Mucosa of descending colon (tissue), 3 donors: ENCODE measurements around the gene CPLX1. TPM values are rescaled to one million over a fixed set of nuclear protein-coding genes. Genes with fewer than 3 reads are reported as not detected.

Source experiments
- ATAC-seq: fragments of 200-7000 bp; cut with Tn5 transposase; one replicate; pipeline ENCODE4 v1.9.1; 2020; ENCODE audit warnings: mild to moderate bottlenecking, moderate library complexity
- DNase-seq, 3 donors: peaks; one replicate each; pipeline ENCODE4 v3.0.0-alpha.2; 2020
- H3K36me3 ChIP-seq: fragments of 200-600 bp; one replicate; pipeline ENCODE4 v1.8.0; 2021; ENCODE audit warnings: low read depth, mild to moderate bottlenecking
- H3K4me1 ChIP-seq: fragments of 200-600 bp; one replicate; pipeline ENCODE4 v1.8.0; 2021; ENCODE audit warnings: low read depth, mild to moderate bottlenecking
- H3K4me3 ChIP-seq: fragments of 200-600 bp; one replicate; pipeline ENCODE4 v1.8.0; 2021; ENCODE audit warnings: mild to moderate bottlenecking
- H3K9me3 ChIP-seq: fragments of 200-600 bp; one replicate; pipeline ENCODE4 v1.8.0; 2021; ENCODE audit warnings: mild to moderate bottlenecking
- CTCF ChIP-seq: fragments of 200-600 bp; IDR thresholded peaks from one replicate; pipeline ENCODE4 v1.8.0; 2022; ENCODE audit warnings: antibody characterized with exemption, mild to moderate bottlenecking
- intact Hi-C, 2 donors: fragments of 100-400 bp; cut with DNase I in 1 of 2; cut with micrococcal nuclease in 1 of 2; formaldehyde crosslinking; loops; one replicate each; pipeline versions ENCODE4 v1.11.0 to v1.11.1; 2022; cut with DNase I, micrococcal nuclease
- total RNA-seq, 3 donors: library from RNA; stranded (reverse); fragmentation: NEBNext Ultra II Directional in 2 of 3; extraction: Animal tissue kit (Norgen Biotek cat#: 25700) in 2 of 3; gene quantifications; one replicate each; pipeline versions ENCODE4 v1.2.1 to v1.2.4, GENCODE V29; 2021 to 2023
- donor health status: DM: no; HTN: no; CAD: no; lungs with moderate emphysema.
- donor health status: DM: no; HTN: no; CAD: no.
- donor health status: DM: no; HTN: yes; CAD: no.

The CPLX1 gene
- total RNA-seq, 3 donors from 2014 or later: 1.9 to 3.4 (median 2.7) TPM

GRCh38 chr4:835148-836002, 9.4 kb upstream of the CPLX1 start:
- no peaks in the 10 kb centered on the region for H3K4me1 ChIP-seq
- no peak for TF ChIP-seq CTCF
- DNase-seq (peak; percentile 44 to 72 (median 45)), ATAC-seq (peak; percentile 82)
- H3K4me3 ChIP-seq: no peak overlapping the region
- intact Hi-C loops: no loop called here
- peaks cover 11% of the 10 kb centered on the region for H3K9me3 ChIP-seq
- no peaks in the 10 kb centered on the region for H3K36me3 ChIP-seq

GRCh38 chr4:834368-835147, 8.6 kb upstream of the CPLX1 start:
- no peaks in the 10 kb centered on the region for H3K36me3 ChIP-seq
- intact Hi-C loops: no loop called here
- H3K4me1 ChIP-seq: no peaks in the 10 kb centered on the region
- no peak overlapping the region for H3K4me3 ChIP-seq
- ATAC-seq (no peak), DNase-seq (no peak)
- TF ChIP-seq CTCF: no peak
- H3K9me3 ChIP-seq: peaks cover 11% of the 10 kb centered on the region

- Histone ChIP-seq H3K4me3 (no peak overlapping the region), H3K4me1 (no peaks in the 10 kb centered on the region), H3K36me3 (no peaks in the 10 kb centered on the region), H3K9me3 (peaks cover 11% of the 10 kb centered on the region)
- no peak for ATAC-seq
- no peak for TF ChIP-seq CTCF
- intact Hi-C loops: no loop called here
- no peak for DNase-seq
Observed at GRCh38 chr4:833731-834367, 7.9 kb upstream of the CPLX1 start.

GRCh38 chr4:833156-833555, 7.2 kb upstream of the CPLX1 start:
- peaks cover 7% of the 10 kb centered on the region for H3K9me3 ChIP-seq
- H3K4me1 ChIP-seq: no peaks in the 10 kb centered on the region
- H3K4me3 ChIP-seq: no peak overlapping the region
- no peak for TF ChIP-seq CTCF
- intact Hi-C loops: no loop called here
- ATAC-seq (no peak), DNase-seq (no peak)
- no peaks in the 10 kb centered on the region for H3K36me3 ChIP-seq

- peaks cover 1% of the 10 kb centered on the region for H3K9me3 ChIP-seq
- intact Hi-C loops: no loop called here
- H3K4me3 ChIP-seq: no peak overlapping the region
- no peaks in the 10 kb centered on the region for H3K4me1 ChIP-seq
- TF ChIP-seq CTCF: no peak
- DNase-seq: peak in 1 of 3 donors; percentile 21
- H3K36me3 ChIP-seq: no peaks in the 10 kb centered on the region
- no peak for ATAC-seq
Observed at GRCh38 chr4:832536-832935, 6.6 kb upstream of the CPLX1 start.
